ENCODE results near the gene PHKA1. TPM values are rescaled to one million over a fixed set of nuclear protein-coding genes. Genes with fewer than 3 reads are reported as not detected.
"Not testable (repeated sequence)": the region's sequence is repeated elsewhere in the genome, so short reads cannot be mapped to it uniquely, and the experiment has no call there.

The PHKA1 gene
- total RNA-seq, 2 donors from 2014 or later = 5.6 to 7.9 TPM

DNA sequence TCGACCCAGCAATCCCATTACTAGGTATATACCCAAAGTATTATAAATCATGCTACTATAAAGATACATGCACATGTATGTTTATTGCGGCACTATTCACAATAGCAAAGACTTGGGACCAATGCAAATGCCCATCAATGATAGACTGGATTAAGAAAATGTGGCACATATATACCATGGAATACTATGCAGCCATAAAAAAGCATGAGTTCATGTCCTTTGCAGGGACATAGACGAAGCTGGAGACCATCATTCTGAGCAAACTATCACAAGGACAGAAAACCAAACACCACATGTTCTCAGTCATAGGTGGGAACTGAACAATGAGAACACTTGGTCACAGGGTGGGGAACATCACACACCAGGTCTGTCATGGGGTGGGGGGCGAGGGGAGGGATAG is 123.1 kb downstream of the PHKA1 start:
- DNase-seq (ENCODE audit: low spot score); intact Hi-C loops (cut with DNase I): not testable (repeated sequence)

DNA sequence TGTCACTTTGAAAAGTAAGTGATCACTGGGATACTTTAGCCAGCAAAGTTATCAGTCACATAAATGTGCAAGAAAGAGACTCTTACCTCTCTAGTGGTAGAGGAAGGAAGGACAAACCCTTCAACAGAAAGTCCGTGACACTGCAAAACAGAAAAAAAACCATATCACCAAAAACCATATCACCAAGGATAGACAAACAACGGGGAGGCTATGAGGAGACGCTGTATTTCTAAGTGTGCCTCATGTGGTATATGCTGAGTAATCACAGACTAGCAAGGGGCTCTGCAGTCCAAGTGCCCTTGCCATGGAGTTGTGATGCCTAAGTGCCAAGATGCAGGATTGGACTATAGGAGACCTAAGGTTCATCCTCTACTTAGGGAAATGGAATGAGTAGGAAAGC is 129.9 kb downstream of the PHKA1 start:
- intact Hi-C loops (cut with DNase I) = no loop called here
- DNase-seq (ENCODE audit: low spot score) = no peak

DNA sequence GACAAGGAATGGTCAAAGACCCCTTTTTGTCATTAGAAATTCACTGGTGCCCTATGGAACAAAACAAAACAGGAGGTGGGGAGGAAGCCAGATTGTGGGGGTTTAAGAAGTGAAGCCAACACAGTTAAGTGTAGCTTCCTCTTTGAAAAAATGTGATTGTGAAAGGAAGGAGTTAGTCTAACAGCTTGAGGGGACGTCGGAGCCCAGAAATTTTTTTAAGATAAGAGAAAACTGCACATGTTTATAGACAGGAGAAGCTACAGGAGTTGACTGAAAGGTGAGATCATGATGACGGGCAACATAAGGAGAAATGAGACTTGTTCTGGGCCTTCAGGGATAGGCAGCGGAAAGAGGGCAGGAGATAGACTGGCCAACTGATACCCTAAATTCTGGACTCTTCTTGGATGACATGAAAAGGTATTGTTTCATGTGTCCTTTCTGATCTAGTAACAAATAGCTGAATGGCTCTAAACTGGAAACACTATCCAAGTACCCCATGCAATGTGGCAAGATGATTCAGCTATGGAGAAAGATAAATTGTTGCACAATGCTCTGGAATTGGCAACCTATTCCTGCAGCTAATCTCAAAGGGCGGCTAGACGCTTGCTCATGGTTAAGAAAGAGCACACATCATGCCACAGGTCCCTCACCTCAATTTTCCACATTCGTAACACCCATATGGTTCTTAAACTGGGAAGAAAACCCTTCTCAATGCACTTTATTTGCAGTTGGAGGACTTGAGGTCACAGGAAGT is 137.8 kb downstream of the PHKA1 start:
- DNase-seq (ENCODE audit: low spot score) = no peak

DNA sequence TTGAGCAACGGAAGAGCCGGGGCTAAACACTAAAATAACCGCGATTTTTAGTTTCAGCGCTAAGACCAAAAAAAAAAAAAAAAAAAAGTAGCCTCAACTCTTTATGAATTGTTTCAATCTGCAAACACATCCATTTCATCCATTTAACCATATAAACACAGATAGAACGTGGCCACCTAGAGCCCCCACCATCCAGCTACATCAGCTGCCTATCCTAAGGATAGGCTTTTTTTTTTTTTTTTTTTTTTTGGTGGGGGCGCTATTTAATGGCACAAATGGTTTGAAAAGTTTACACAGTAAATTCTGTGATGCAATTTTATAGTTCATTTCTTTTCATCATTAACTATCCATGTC is 141.0 kb downstream of the PHKA1 start:
- intact Hi-C loops (cut with DNase I) = no loop called here
- no peak for DNase-seq (ENCODE audit: low spot score)

More for the DNA sequence above, 137.8 kb downstream of the PHKA1 start:
- intact Hi-C loops (cut with DNase I) = no loop called here

DNA sequence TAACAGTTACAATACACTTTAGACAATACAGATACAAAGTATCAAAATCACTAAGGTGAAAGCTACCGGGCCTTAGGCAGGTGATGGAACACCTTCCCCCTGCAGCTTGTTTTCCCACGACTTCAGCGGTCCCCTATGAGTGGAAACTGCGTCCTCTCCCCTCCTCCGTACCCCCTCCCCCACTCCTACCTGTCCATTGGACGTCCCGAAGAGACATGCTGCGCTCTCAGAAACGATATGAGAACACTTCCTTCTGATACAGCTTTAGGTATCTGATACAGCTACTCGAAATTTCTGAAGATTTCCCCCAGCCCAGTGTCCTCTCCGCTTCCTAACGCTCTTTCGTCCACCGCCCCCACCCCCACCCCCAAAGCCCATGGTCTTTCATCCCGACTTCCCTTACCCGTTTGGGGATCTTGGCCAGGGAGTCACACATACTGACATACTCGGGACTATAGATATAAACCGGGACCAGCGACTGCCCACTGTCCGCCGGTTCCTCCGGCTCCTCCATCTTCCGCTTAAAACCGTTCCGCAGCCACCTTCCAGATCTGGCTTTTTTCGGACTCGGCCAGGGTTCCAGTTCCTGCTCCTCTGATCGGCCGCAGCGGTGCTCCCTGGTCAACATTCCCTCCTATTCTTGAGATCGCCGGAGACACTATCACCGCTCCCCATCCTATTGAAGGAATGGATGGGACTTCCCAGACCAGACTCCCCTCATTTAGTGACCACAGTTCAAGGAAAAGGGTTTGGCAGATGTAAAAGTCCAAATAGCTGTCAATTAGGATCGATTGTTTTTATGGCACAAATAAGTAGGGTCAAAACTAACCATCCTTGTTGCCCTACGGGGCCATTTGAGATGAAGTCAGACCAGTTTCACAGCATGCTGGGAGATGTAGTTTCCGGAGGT is 141.6 kb downstream of the PHKA1 start, which contains the start of gene HDAC8:
HDAC8 (minus strand) TSS at position 596 of the 910 bp plus-strand sequence; CDS start at position 514, 82 bp downstream.
- peak; percentile 91 for DNase-seq (ENCODE audit: low spot score)
- intact Hi-C loops (cut with DNase I) = no loop called here

DNA sequence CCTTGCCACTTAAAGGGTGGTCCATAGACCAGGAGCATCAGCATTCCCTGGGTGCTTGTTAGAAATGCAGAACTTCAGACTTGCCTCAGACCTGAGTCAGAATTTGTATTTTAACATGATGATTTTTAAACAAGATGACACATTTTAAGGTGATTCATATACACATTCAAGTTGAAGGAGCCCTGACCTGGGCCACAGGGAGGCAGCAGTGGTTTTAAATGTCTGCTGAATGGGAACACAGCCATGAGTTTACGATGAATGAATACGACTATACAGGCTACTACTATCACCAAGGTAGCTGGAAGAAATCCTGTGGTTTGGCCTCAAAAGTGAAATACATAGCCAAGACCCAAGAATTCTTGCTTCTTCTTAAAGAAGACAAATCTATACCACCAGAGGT is 144.3 kb downstream of the PHKA1 start:
- intact Hi-C loops (cut with DNase I) = no loop called here
- DNase-seq (ENCODE audit: low spot score) = no peak

DNA sequence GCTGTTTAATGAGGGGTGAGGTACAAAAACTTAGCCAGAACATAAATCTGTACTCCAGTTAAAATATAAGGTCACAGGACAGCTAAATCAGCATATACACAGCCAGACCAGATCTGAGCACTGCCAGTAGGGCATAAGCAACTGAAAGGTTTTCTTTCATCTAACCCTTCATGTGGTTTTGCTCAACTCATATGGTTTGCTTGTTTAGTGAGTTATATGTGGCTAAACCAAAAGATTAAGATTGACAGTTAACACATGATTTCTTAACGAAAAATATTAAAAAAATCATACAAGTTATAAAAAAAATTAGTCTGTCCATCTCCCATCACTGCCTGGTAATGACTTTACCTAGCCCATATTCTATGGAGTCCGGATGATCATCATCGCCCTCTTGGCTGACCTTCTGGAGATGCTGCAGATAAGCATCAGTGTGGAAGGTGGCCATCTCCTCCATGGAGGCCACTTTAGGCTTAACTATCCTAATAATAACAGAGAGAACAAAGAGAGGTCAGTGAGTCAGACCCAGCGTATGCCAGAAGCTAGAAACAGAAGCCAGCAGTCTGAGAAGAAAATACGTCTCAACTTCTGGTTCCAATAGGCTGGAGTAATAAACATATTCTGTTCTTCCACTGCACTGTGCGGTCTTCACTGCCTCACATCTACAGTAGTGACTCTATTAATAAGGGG is 145.6 kb downstream of the PHKA1 start:
- intact Hi-C loops (cut with DNase I) = no loop called here

DNA sequence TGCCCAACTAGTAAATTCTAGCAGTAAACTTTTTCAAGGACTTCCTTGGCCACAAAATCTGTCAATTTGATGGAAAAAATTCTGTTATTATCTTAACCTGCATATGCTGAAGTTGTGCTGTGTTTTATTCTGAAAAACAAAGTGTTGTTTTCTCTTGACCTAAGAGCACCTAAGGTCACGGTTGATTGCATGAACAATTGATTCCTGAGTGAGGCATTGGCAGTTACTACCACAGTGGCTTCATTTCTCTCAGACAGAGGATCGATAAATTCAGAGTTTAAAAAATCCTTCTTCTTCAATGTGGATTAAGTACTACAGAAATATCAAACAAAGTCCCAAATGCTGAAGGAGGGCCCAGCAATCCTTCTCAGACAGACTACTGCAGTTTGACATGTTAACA is 147.7 kb downstream of the PHKA1 start:
- no peak for DNase-seq (ENCODE audit: low spot score)
- intact Hi-C loops (cut with DNase I) = no loop called here

More for the DNA sequence above, 145.6 kb downstream of the PHKA1 start:
- no peak for DNase-seq (ENCODE audit: low spot score)

DNA sequence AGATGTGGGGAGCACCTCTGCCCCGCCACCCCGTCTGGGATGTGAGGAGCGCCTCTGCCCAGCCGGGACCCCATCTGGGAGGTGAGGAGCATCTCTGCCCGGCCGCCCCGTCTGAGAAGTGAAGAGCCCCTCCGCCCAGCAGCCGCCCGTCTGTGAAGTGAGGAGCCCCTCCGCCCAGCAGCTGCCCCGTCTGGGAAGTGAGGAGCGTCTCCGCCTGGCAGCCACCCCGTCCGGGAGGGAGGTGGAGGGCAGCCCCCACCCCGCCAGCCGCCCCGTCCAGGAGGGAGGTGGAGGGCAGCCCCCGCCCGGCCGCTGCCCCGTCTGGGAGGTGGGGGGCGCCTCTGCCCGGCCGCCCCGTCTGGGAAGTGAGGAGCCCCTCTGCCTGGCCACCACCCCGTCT is 154.5 kb downstream of the PHKA1 start:
- intact Hi-C loops (cut with DNase I); DNase-seq (ENCODE audit: low spot score): not testable (repeated sequence)

DNA sequence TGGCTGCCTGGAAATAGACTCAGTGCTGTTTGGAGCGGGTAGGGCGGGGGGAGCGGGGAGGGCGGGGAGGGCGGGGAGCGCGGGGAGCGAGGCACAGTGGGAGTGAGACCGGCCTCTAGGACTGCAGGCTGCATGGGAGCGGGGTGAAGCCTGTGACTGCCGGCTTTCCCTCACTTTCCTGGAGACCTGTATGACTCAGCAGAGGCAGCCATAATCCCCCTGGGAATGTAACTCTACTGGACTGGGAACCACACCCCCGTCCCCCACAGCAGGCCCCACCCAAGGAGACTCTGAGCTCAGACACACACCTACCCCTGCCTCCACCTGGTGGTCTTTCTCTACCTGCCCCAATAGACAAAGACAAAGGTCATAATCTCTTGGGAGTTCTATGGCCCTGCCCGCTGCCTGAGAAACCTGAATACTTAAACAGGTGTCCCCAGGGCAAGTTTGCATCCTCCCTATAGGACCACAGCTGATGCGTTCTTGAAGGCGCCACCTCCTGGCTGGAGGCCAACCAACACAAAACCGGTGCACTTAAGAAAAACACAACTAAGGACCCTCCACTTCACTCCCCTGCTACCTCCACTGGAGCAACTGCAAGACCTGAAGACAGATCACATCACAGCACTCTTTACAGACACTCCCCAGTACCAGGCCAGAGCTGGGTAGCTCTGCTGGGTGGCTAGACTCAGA is 159.5 kb downstream of the PHKA1 start:
- intact Hi-C loops (cut with DNase I) = no loop called here
- no peak for DNase-seq (ENCODE audit: low spot score)

DNA sequence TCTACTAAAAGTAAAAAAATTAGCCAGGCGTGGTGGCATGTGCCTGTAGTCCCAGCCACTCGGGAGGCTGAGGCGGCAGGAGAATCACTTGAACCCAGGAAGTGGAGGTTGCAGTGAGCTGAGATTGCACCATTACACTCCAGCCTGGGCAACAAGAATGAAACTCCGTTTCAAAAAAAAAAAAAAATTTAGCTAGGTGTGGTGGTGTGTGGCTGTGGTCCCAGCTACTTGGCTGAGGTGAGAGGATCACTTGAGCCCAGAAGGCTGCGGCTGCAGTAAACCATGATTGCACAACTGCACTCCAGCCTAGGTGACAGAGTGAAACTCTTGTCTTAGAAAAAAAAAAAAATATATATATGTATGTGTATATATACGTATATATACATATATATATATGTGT is 161.7 kb downstream of the PHKA1 start:
- DNase-seq (ENCODE audit: low spot score) = not testable (repeated sequence)

DNA sequence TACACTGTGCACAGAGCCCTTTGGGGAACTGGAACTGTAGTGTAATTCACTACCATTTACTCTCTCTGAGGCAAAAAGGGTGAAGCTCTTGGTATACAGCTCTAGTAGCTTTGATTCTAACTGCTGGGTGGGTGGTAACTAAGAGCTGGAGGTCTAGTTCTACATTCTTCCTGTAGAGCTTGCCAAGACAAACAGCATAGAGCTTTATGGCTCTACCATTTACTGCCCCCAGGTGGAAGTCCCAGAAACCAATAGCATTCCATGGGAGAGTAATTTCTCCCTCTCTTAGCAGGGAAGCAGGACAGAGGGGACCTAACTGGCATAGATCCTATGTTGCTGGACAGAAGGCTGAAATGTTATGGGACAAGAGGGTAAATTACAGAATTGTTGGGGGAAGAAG is 168.1 kb downstream of the PHKA1 start:
- intact Hi-C loops (cut with DNase I) = no loop called here
- DNase-seq (ENCODE audit: low spot score) = no peak

More for the DNA sequence above, 161.7 kb downstream of the PHKA1 start:
- intact Hi-C loops (cut with DNase I) = not testable (repeated sequence)

DNA sequence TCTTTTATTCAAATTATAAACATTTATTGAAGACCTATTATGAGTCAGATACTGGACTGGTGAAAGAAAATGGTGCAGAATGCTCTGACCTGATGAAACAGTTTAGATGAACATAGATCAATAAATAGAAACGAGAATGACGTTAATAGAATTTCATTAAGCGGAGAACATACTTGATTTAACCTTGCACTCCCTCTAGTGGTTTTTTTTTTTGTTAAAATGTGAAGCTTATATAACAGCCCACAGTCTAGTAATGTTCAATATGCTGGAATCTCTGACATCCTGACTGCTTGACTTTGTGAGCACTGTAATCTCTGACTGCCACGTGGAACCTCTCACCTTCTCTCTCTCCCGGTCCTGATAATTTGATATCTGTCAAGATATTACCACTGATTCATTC is 173.8 kb downstream of the PHKA1 start:
- intact Hi-C loops (cut with DNase I) = no loop called here
- no peak for DNase-seq (ENCODE audit: low spot score)

DNA sequence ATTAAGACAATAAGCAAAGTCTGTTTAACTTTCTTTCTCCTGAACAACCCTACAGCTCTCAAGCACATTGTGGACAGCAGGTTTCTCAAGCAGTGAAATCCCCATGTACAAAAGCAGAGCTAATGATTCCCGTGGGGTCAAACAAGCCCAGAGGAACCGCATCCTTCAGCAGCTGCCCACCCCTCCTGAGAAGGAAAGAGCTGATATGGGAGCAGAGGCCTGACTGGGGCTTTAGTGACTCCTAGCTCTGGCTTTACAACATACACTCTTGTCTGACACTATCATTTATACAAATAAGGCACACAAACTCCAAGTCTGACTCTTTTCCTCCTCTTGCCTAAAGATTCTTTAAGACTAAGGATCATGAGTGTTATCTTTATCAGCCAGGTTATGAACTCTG is 174.3 kb downstream of the PHKA1 start:
- DNase-seq (ENCODE audit: low spot score) = no peak
- intact Hi-C loops (cut with DNase I) = no loop called here

DNA sequence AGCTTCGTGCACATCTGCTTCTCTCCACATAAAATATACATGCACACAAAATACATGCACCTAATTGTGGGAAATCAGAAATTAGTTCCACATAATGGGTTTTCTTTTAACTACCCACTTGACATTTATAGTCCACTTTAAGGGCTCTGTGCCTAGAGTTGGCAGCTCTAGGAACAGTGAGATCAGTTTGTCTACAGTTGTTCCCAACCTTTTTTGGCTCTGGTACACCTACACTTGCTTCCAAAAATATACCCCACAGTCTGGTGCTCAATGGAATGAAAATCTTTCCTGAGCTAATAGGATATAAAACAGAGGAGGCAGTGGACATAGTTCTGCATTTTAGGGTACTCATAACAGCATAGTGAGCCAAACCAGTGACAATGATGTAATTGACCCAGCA is 177.6 kb downstream of the PHKA1 start:
- no peak for DNase-seq (ENCODE audit: low spot score)
- intact Hi-C loops (cut with DNase I) = no loop called here

DNA sequence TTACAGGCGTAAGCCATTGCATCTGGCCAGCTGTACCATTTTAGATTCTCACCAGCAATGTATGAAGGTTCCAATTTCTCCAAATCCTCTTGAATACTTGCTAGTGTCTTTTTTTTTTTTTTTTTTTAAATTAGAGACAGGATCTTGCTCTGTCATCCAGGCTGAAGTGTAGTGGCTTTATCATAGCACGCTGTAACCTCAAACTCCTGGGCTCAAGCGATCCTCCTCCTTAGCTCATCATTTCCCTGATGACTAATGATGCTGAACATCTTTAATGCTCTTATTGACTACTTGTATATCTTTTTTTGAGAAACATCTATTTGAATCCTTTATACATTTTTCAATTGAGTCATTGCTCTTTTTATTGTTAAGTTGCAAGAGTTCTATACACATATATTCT is 181.7 kb downstream of the PHKA1 start:
- intact Hi-C loops (cut with DNase I) = no loop called here
- DNase-seq (ENCODE audit: low spot score) = no peak
